Suprapubic skin (tissue), 4 donors: ENCODE measurements around the gene HRH4. TPM values are rescaled to one million over a fixed set of nuclear protein-coding genes. Genes with fewer than 3 reads are reported as not detected.

ENCODE experiments used
- DNase-seq, 2 donors: peaks; one replicate each; pipeline ENCODE4 v3.0.0-alpha.2; 2019; ENCODE audit warnings: low spot score in 2 of 2
- H3K27ac ChIP-seq: fragments of 200-600 bp; sonication (generic); one replicate; pipeline ENCODE4 v1.5.1; 2019
- H3K27me3 ChIP-seq: fragments of 200-600 bp; sonication (generic); one replicate; pipeline ENCODE4 v1.5.1; 2019
- H3K36me3 ChIP-seq: fragments of 200-600 bp; sonication (generic); one replicate; pipeline ENCODE4 v1.5.1; 2019
- H3K4me1 ChIP-seq: fragments of 200-600 bp; sonication (generic); one replicate; pipeline ENCODE4 v1.5.1; 2019
- H3K4me3 ChIP-seq: fragments of 200-600 bp; sonication (generic); one replicate; pipeline ENCODE4 v1.5.1; 2019; ENCODE audit warnings: mild to moderate bottlenecking
- H3K9me3 ChIP-seq: fragments of 200-600 bp; sonication (generic); one replicate; pipeline ENCODE4 v1.5.1; 2019
- EP300 ChIP-seq: sonication (generic); formaldehyde crosslinking; IDR thresholded peaks from one replicate; pipeline ENCODE4 v1.6.1; 2017; ENCODE audit warnings: antibody characterized with exemption
- POLR2A ChIP-seq, 2 donors: fragments of 450-650 bp; IDR thresholded peaks; one replicate each; pipeline ENCODE4 v1.6.1; 2017; ENCODE audit warnings: antibody characterized with exemption in 2 of 2, mild to moderate bottlenecking in 2 of 2, moderate library complexity in 2 of 2
- POLR2AphosphoS5 ChIP-seq, 3 donors: sonication (generic); formaldehyde crosslinking; IDR thresholded peaks; one replicate each; pipeline ENCODE4 v1.6.1; 2017; ENCODE audit warnings: antibody characterized with exemption in 3 of 3
- WGBS: methylation state at CpG from one replicate; pipeline ENCODE4 v1.1.5; 2018; 5-methylcytosine and 5-hydroxymethylcytosine counted together
- total RNA-seq, 4 donors: library from RNA; depleted of rRNA; stranded (reverse); fragments of >200 nt; gene quantifications; one replicate each; pipeline ENCODE4 v1.1.0, GENCODE V29; 2016
- TF ChIP-seq, protein P1 (sequence below), 2 donors: fragments of 200-600 bp in 1 of 2; fragments of 450-650 bp in 1 of 2; sonication (generic) in 1 of 2; IDR thresholded peaks; one replicate each; pipeline ENCODE4 v1.5.1; 2016 to 2019; ENCODE audit warnings: antibody characterized with exemption in 2 of 2, mild to moderate bottlenecking in 1 of 2, moderate library complexity in 1 of 2

Gene HRH4
- total RNA-seq, 4 donors from 2014 or later: 0.40 TPM; not detected in 3

DNA sequence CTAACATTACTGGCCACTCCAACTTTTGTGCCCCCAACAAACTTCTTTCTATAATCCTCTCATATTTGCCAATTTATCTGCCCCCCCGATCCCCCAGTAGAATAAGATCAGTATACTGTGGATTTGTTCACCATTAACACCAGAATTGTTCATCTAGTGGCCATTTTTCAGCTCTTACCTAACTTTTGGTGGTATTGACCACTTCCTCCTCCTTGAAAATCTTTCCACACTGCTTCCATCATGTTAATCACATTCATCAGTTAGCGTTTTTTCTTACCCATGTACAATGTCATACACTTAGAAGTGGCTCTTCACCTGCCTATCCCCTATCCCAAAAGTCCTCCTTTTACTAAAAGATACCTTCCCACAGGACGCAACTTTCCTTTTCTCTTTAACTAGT is 27.8 kb upstream of the HRH4 start:
- 94% methylated on average over 3 of the region's 3 CpGs for WGBS
- no peak for DNase-seq

GRCh38 chr18:24436939-24437338 is 23.5 kb upstream of the HRH4 start:
- H3K36me3 ChIP-seq: peaks cover 36% of the 10 kb centered on the region
- TF ChIP-seq POLR2A (IDR thresholded peaks at IDR 0.05): no peak
- no peak for TF ChIP-seq EP300
- no peak for TF ChIP-seq POLR2AphosphoS5 (IDR thresholded peaks at IDR 0.05)
- TF ChIP-seq, protein P1, sequence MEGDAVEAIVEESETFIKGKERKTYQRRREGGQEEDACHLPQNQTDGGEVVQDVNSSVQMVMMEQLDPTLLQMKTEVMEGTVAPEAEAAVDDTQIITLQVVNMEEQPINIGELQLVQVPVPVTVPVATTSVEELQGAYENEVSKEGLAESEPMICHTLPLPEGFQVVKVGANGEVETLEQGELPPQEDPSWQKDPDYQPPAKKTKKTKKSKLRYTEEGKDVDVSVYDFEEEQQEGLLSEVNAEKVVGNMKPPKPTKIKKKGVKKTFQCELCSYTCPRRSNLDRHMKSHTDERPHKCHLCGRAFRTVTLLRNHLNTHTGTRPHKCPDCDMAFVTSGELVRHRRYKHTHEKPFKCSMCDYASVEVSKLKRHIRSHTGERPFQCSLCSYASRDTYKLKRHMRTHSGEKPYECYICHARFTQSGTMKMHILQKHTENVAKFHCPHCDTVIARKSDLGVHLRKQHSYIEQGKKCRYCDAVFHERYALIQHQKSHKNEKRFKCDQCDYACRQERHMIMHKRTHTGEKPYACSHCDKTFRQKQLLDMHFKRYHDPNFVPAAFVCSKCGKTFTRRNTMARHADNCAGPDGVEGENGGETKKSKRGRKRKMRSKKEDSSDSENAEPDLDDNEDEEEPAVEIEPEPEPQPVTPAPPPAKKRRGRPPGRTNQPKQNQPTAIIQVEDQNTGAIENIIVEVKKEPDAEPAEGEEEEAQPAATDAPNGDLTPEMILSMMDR (IDR thresholded peaks at IDR 0.05): no peak
- no peaks in the 10 kb centered on the region for H3K9me3 ChIP-seq
- H3K27ac ChIP-seq: no peak overlapping the region
- DNase-seq: no peak
- no peak overlapping the region for H3K4me3 ChIP-seq
- H3K27me3 ChIP-seq: no peaks in the 10 kb centered on the region
- 92% methylated on average over 1 of the region's 1 CpG for WGBS
- H3K4me1 ChIP-seq: no peaks in the 10 kb centered on the region

More for the DNA sequence above, 27.8 kb upstream of the HRH4 start:
- H3K9me3 ChIP-seq: no peaks in the 10 kb centered on the region
- no peak overlapping the region for H3K4me3 ChIP-seq
- TF ChIP-seq POLR2A (IDR thresholded peaks at IDR 0.05) (no peak), EP300 (no peak), POLR2AphosphoS5 (IDR thresholded peaks at IDR 0.05) (no peak)
- TF ChIP-seq, protein P1 (IDR thresholded peaks at IDR 0.05): no peak
- peaks cover 22% of the 10 kb centered on the region for H3K36me3 ChIP-seq
- peaks cover under 1% of the 10 kb centered on the region for H3K4me1 ChIP-seq
- no peaks in the 10 kb centered on the region for H3K27me3 ChIP-seq
- no peak overlapping the region for H3K27ac ChIP-seq

GRCh38 chr18:24443870-24444269 is 16.6 kb upstream of the HRH4 start:
- TF ChIP-seq POLR2A (IDR thresholded peaks at IDR 0.05) (no peak), EP300 (no peak), POLR2AphosphoS5 (IDR thresholded peaks at IDR 0.05) (no peak)
- TF ChIP-seq, protein P1 (IDR thresholded peaks at IDR 0.05): no peak
- Histone ChIP-seq H3K27ac (no peak overlapping the region), H3K4me1 (no peaks in the 10 kb centered on the region), H3K36me3 (peaks cover 69% of the 10 kb centered on the region), H3K4me3 (no peak overlapping the region), H3K9me3 (no peaks in the 10 kb centered on the region), H3K27me3 (no peaks in the 10 kb centered on the region)
- WGBS: 84% methylated on average over 2 of the region's 2 CpGs
- no peak for DNase-seq

DNA sequence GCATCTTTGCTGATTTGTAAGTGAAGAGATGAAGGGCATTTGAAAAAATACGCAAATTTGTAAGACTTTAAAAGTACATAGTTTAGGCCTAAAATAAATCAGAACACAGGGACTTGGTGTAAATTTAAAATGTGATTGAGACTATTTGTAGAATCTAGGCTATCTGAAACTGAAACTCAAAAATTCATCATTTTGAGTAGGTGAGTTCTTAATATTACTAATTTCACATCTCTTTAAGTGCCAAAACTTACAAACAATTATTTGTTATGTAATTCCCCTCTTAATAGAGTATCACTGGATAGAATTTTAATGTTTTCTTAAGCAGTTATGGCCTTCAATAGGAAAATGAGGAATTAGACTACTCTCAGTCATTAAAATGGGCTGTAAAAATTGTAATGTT is 14.0 kb upstream of the HRH4 start:
- DNase-seq: no peak
- peaks cover 75% of the 10 kb centered on the region for H3K36me3 ChIP-seq
- TF ChIP-seq EP300: no peak
- no peak for TF ChIP-seq POLR2A (IDR thresholded peaks at IDR 0.05)
- TF ChIP-seq, protein P1 (IDR thresholded peaks at IDR 0.05): no peak
- TF ChIP-seq POLR2AphosphoS5 (IDR thresholded peaks at IDR 0.05): no peak
- H3K4me3 ChIP-seq: no peak overlapping the region
- no peak overlapping the region for H3K27ac ChIP-seq
- H3K9me3 ChIP-seq: no peaks in the 10 kb centered on the region
- H3K4me1 ChIP-seq: no peaks in the 10 kb centered on the region
- no peaks in the 10 kb centered on the region for H3K27me3 ChIP-seq
- 89% methylated on average over 1 of the region's 1 CpG for WGBS

DNA sequence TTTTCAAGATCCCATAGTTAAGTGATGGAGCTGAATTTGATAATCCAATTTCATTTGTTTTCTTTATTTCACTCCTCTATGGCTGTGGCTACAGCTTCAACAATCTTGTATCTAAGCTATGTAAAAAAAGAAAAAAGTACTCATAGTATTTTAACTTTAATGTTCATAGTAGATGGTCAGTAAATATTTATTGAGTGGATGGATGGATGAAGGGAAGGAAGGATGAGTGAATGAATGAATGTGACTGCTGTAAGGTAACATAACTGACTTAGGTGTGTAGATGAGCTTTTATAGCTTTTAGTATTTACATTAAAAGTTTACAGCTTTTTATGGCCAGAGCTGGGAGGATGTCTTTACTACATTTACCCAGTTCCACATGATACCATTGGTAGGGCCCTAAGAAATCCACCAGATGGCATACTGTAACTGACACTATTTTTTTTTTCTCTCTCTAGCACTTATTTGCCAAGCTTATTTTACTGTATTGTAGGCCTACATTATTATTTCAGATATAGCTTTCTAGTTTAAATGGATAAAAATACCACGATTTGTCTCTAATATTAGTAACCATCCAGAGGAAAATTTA is 13.4 kb upstream of the HRH4 start:
- Histone ChIP-seq H3K27me3 (no peaks in the 10 kb centered on the region), H3K27ac (no peak overlapping the region), H3K4me3 (no peak overlapping the region), H3K4me1 (no peaks in the 10 kb centered on the region), H3K36me3 (peaks cover 69% of the 10 kb centered on the region), H3K9me3 (no peaks in the 10 kb centered on the region)
- TF ChIP-seq POLR2A (IDR thresholded peaks at IDR 0.05): no peak
- no peak for TF ChIP-seq POLR2AphosphoS5 (IDR thresholded peaks at IDR 0.05)
- no peak for TF ChIP-seq EP300
- TF ChIP-seq, protein P1 (IDR thresholded peaks at IDR 0.05): no peak
- DNase-seq: no peak
- WGBS: 96% methylated on average over 1 of the region's 1 CpG
